PC-9 (cell line): ENCODE measurements around the gene KCNK13.

Source experiments
- EZH2 ChIP-seq: fragments of 200-600 bp; sonication (generic); IDR thresholded peaks from 2 replicates; pipeline ENCODE4 v1.8.0; 2017; ENCODE audit warnings: antibody characterized with exemption, low read depth
- TF ChIP-seq, protein P1 (sequence below): fragments of 200-600 bp; sonication (generic); conservative IDR thresholded peaks from 2 replicates; pipeline ENCODE4 v1.6.1; 2017; ENCODE audit warnings: mixed run types, antibody characterized with exemption, mild to moderate bottlenecking, moderate library complexity

DNA sequence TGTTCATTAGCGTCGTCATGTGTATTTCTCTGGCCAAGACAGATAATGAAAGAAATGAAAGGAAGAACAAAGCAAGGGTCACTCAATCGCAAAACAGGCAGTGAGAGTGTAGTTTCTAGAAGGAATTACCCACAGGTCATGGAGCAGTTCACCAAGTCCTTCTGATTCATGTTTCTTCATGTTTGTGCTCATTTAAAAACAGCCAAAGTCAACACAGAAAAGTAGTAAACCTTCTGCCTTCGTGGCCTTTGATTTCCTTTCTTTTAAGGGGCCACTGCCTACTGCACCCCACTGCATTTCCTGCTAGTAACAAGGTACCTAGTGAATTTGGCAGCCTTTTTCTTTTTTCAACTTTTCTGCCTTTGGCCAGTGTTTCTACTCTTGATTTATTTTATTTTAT lies 75.1 kb downstream of the KCNK13 start:
- TF ChIP-seq, protein P1, sequence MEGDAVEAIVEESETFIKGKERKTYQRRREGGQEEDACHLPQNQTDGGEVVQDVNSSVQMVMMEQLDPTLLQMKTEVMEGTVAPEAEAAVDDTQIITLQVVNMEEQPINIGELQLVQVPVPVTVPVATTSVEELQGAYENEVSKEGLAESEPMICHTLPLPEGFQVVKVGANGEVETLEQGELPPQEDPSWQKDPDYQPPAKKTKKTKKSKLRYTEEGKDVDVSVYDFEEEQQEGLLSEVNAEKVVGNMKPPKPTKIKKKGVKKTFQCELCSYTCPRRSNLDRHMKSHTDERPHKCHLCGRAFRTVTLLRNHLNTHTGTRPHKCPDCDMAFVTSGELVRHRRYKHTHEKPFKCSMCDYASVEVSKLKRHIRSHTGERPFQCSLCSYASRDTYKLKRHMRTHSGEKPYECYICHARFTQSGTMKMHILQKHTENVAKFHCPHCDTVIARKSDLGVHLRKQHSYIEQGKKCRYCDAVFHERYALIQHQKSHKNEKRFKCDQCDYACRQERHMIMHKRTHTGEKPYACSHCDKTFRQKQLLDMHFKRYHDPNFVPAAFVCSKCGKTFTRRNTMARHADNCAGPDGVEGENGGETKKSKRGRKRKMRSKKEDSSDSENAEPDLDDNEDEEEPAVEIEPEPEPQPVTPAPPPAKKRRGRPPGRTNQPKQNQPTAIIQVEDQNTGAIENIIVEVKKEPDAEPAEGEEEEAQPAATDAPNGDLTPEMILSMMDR = no peak
- no peak for TF ChIP-seq EZH2
